ENCODE data around the gene TUBGCP3. TPM values are rescaled to one million over a fixed set of nuclear protein-coding genes. Genes with fewer than 3 reads are reported as not detected.
A peak's percentile ranks its signal among the peaks of the same experiment; 100 is the strongest.
"Not testable (repeated sequence)": the region's sequence is repeated elsewhere in the genome, so short reads cannot be mapped to it uniquely, and the experiment has no call there.

The TUBGCP3 gene
- total RNA-seq, 6 donors from 2014 or later = 27.7 to 50.3 (median 34.9) TPM

DNA sequence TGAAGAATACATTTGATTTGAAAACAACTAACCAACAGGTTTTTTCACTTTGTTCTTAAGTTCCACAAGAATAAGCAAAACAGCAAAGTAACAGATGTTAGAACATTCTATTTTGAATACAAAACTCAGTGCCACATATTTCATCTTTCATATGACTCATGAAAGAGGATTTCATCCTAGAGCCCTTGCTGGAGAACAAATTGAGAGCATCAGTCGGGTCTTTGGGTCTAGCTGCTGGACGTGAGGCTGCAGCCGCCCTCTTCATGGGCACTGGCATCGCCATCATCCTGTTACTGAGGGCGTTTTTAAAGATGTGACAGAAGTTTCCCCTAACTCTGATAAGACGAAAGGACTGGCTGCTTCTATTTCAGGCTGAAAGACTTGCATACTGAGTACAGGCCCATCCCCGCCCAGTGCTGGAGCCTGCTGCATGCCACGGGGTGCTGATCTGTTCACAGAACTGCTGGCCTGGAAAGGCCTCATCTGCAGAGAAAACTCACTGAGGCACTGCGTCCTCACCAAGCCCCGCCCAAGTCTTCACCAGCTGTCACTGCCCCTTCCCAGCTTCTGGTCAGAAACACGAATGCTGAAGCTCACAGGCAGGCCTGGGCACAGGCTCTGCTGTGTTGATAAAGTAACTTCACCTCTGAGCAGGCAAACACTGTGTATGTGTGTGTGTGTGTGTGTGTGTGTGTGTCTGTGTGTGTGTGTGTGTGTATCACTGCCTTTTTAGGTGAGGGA is 101.4 kb downstream of the TUBGCP3 start:
- ATAC-seq (ENCODE audit: low FRiP score in 2 of 2) (no peak), DNase-seq (peak in 1 of 2 donors; percentile 25)
- 92 to 95% methylated on average over 11 of the region's 11 CpGs for WGBS, 2 donors
- Histone ChIP-seq H3K4me1 (no peaks in the 10 kb centered on the region), H3K27me3 (no peaks in the 10 kb centered on the region), H3K27ac (no peak overlapping the region), H3K36me3 (peaks cover 0 to 33% (median 8%) of the 10 kb centered on the region in 4 donors), H3K4me3 (no peak overlapping the region), H3K9me3 (no peaks in the 10 kb centered on the region)
- TF ChIP-seq, protein P1, sequence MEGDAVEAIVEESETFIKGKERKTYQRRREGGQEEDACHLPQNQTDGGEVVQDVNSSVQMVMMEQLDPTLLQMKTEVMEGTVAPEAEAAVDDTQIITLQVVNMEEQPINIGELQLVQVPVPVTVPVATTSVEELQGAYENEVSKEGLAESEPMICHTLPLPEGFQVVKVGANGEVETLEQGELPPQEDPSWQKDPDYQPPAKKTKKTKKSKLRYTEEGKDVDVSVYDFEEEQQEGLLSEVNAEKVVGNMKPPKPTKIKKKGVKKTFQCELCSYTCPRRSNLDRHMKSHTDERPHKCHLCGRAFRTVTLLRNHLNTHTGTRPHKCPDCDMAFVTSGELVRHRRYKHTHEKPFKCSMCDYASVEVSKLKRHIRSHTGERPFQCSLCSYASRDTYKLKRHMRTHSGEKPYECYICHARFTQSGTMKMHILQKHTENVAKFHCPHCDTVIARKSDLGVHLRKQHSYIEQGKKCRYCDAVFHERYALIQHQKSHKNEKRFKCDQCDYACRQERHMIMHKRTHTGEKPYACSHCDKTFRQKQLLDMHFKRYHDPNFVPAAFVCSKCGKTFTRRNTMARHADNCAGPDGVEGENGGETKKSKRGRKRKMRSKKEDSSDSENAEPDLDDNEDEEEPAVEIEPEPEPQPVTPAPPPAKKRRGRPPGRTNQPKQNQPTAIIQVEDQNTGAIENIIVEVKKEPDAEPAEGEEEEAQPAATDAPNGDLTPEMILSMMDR (IDR thresholded peaks at IDR 0.05) = no peak
- TF ChIP-seq POLR2A (IDR thresholded peaks at IDR 0.05) (no peak), EP300 (IDR thresholded peaks at IDR 0.05) (no peak), POLR2AphosphoS5 (IDR thresholded peaks at IDR 0.05) (no peak)

DNA sequence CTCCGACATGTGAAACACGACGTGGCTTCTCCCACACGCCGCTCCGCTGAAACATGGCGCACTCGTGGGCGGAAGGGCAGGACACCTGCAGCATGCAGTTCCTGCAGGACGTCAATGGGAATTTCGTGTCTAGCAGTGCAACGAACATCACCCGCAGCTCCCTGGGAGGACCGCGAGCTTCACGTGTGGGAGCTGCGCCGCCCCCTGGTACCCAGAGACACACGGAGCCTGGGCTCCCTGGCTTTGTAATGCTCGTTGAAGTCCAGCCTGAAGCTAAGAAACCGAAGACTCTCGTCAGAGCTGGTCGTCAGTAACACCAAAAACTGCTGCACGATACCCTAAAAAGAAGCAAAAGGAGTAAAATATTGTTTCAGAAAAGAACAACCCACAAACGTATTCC is 102.1 kb downstream of the TUBGCP3 start:
- peaks cover 0 to 33% (median 8%) of the 10 kb centered on the region in 4 donors for H3K36me3 ChIP-seq
- WGBS, 2 donors = 95 to 96% methylated on average over 19 to 20 of the region's 25 CpGs
- H3K9me3 ChIP-seq; H3K4me1 ChIP-seq; H3K27me3 ChIP-seq; ATAC-seq (ENCODE audit: low FRiP score in 2 of 2); H3K27ac ChIP-seq; H3K4me3 ChIP-seq: not testable (repeated sequence)
- DNase-seq = peak in 1 of 2 donors; percentile 58

DNA sequence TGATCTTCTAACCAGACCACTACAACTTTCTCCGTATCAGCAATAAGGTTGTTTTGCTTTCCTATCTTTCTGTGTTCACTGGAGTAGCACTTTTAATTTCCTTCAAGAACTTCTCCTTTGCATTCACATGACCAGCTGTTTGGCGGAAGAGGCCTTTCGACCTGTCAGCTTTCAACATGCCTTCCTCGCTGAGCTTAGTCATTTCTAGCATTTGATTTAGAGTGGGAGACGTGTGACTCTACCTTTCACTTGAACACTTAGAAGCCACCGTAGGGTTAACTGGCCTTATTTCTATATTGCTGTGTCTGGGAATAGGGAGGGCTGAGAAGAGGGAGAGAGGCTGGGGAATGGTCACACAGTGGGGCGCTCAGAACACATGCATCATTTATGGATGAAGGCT is 104.7 kb downstream of the TUBGCP3 start:
- Histone ChIP-seq H3K27ac (no peak overlapping the region), H3K36me3 (peaks cover 0 to 29% (median 6%) of the 10 kb centered on the region in 4 donors), H3K27me3 (no peaks in the 10 kb centered on the region), H3K9me3 (no peaks in the 10 kb centered on the region), H3K4me3 (no peak overlapping the region), H3K4me1 (no peaks in the 10 kb centered on the region)
- 94 to 95% methylated on average over 7 of the region's 7 CpGs for WGBS, 2 donors
- TF ChIP-seq, protein P1 (IDR thresholded peaks at IDR 0.05) = no peak
- TF ChIP-seq POLR2A (IDR thresholded peaks at IDR 0.05) (no peak), POLR2AphosphoS5 (IDR thresholded peaks at IDR 0.05) (no peak), EP300 (IDR thresholded peaks at IDR 0.05) (no peak)
- DNase-seq = no peak
- no peak for ATAC-seq (ENCODE audit: low FRiP score in 2 of 2)

DNA sequence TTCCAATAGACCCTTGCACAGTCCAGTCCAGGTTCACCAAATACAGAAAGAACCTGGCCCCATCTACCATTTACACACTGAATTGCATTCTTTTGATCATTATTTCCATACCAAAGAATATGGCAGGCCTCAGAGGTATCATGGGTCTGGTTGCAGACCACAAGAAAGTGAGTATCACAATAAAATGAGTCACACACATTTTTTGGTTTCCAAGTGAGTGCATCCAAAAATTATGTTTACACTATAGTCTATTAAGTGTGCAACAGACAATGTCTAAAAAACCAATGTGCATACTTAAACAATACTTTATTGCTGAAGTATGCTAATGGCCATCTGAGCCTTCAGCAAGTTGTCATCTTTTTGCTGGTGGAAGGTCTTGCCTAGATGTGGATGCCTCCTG is 106.5 kb downstream of the TUBGCP3 start:
- Histone ChIP-seq H3K4me1 (no peaks in the 10 kb centered on the region), H3K27ac (no peak overlapping the region), H3K9me3 (no peaks in the 10 kb centered on the region), H3K27me3 (no peaks in the 10 kb centered on the region), H3K4me3 (no peak overlapping the region), H3K36me3 (peaks cover 0 to 19% (median 4%) of the 10 kb centered on the region in 4 donors)
- ATAC-seq (ENCODE audit: low FRiP score in 2 of 2) (no peak), DNase-seq (no peak)
- TF ChIP-seq, protein P1 (IDR thresholded peaks at IDR 0.05) = no peak
- no peak for TF ChIP-seq POLR2AphosphoS5 (IDR thresholded peaks at IDR 0.05)
- no peak for TF ChIP-seq POLR2A (IDR thresholded peaks at IDR 0.05)
- TF ChIP-seq EP300 (IDR thresholded peaks at IDR 0.05) = no peak

DNA sequence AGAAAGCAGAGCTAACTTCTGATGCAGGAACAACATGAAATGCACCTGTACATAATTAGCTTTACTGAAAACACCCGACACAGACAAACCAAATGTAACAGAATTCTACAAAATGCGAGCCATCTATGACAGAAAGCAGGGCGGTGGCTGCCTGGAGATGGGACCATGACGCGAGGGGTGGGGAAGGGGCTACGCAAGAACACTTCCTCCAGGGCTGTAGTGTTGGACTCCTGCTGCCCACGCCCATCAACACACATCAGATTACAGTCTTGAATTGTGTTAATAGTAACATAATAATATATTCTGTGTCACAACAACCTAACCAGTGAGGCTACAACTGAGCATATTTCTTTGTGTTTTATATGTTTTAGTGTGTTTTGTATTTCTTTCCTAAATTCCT is 108.6 kb downstream of the TUBGCP3 start:
- Histone ChIP-seq H3K4me1 (no peaks in the 10 kb centered on the region), H3K27me3 (no peaks in the 10 kb centered on the region), H3K4me3 (no peak overlapping the region), H3K36me3 (peaks cover 0 to under 1% (median 0%) of the 10 kb centered on the region in 4 donors), H3K9me3 (no peaks in the 10 kb centered on the region), H3K27ac (no peak overlapping the region)
- 86 to 93% methylated on average over 7 of the region's 7 CpGs for WGBS, 2 donors
- TF ChIP-seq POLR2AphosphoS5 (IDR thresholded peaks at IDR 0.05) (no peak), POLR2A (IDR thresholded peaks at IDR 0.05) (no peak)
- TF ChIP-seq, protein P1 (IDR thresholded peaks at IDR 0.05) = no peak
- DNase-seq (no peak), ATAC-seq (ENCODE audit: low FRiP score in 2 of 2) (no peak)

Measured in upper lobe of left lung (tissue), 6 donors.